ENCODE data around the gene VEGFA. TPM values are rescaled to one million over a fixed set of nuclear protein-coding genes. Genes with fewer than 3 reads are reported as not detected.

The VEGFA gene
- total and polyA plus RNA-seq, 2 of the 8 experiments (the other 6 are each of a cell fraction or from before 2014, with no cell fraction given): 42.2 to 58.5 TPM

DNA sequence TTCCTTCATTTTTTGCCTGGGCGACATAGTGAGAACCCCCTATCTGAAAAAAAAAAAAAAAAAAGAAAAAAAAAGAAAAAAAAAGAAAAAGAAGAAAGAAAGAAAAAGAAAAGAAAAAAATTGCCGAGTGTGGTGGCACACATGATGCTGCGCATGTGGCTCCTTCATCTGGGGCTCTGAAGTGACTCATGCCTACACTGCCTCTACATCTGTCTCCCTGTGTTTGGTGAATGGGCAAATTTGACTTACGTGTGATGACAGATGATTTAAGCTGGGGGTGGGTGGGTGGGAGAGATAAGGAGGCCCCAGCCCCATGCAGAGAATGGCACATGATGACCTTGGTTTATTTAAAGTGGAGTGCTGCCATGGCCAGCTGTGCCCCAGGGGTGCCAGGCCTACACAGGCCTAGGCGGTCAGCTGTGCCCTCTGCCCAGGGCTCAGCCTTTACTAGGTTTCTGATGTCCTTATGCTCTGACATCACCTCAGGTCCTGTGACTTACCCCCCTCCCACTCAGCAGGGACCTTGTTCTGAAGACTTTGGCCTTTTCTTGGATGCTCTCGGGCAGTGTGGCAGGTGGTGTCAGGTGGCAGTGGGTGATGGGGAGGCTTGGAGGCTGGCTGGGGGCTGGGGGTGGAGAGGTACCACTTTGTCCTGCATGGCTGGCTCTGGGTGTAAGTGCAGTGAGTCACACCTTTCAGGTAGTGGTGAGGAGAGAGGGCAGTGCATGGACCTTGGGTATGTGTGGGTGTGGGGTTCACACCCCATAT is 41.1 kb downstream of the VEGFA start:
- H3K27ac ChIP-seq (ENCODE audit: low read depth, low read length): no peak overlapping the region
- H4K8ac ChIP-seq (ENCODE audit: extremely low read depth, insufficient read depth, low read length): no peak overlapping the region
- H4K20me1 ChIP-seq (replicated peaks in 1 of 2; ENCODE audit: control insufficient read depth in 1 of 2, insufficient read depth in 2 of 2, low read length in 2 of 2): no peaks in the 10 kb centered on the region
- WGBS, 2 experiments (ENCODE audit: extremely low coverage in 1 of 2, insufficient coverage in 1 of 2, insufficient read length in 1 of 2, insufficient replicate concordance in 2 of 2, low coverage in 1 of 2, low lambda C conversion rate in 2 of 2, missing lambda C conversion rate in 1 of 2): 83% methylated on average over 3 of the region's 6 CpGs; no CpG with 5 or more reads in 1 of the 2 experiments
- H2AK5ac ChIP-seq (ENCODE audit: low read depth, low read length): no peak overlapping the region
- no peak overlapping the region for H3K4me2 ChIP-seq (ENCODE audit: insufficient read depth in 1 of 2, low read depth in 2 of 2, low read length in 2 of 2)
- DNase-seq (ENCODE audit: low read depth in 1 of 2, low spot score in 2 of 2) (no peak), FAIRE-seq (no peak)
- H3K14ac ChIP-seq (ENCODE audit: insufficient read length): no peak overlapping the region
- peaks cover 0 to 4% (median 0%) of the 10 kb centered on the region in 4 experiments; a peak in 1 of 7 replicates for H3K4me1 ChIP-seq (replicated peaks in 1 of 4; ENCODE audit: control insufficient read depth in 3 of 4, insufficient read depth in 4 of 4, low read length in 3 of 4)
- no peaks in the 10 kb centered on the region for H3K79me2 ChIP-seq (ENCODE audit: control insufficient read depth in 1 of 2, insufficient read depth in 2 of 2, low read length in 2 of 2)
- H3K79me1 ChIP-seq (ENCODE audit: low read depth, low read length): no peaks in the 10 kb centered on the region
- H3K9me3 ChIP-seq (ENCODE audit: insufficient read depth in 2 of 2, low read depth in 1 of 2, low read length in 1 of 2): no peaks in the 10 kb centered on the region
- H3K9ac ChIP-seq (replicated peaks in 1 of 4; ENCODE audit: extremely low read depth in 1 of 4, low read depth in 3 of 4, low read length in 3 of 4): no peak overlapping the region
- H3K18ac ChIP-seq (ENCODE audit: extremely low read depth, low read length): no peak overlapping the region
- ChIA-PET CTCF (ENCODE audit: partially characterized antibody) (interaction anchor here (0.8 to 1.4 kb wide), 3 partner anchors 22 to 43 kb away, joined by 3 read pairs; no protein-coding TSS in a partner anchor), POLR2A (ENCODE audit: partially characterized antibody) (no interaction called here)
- H2BK15ac ChIP-seq (ENCODE audit: low read length): 0 out of 2 replicates have a peak overlapping the region, but pooled peaks have one; percentile 5
- H3K56ac ChIP-seq (replicated peaks; ENCODE audit: insufficient read length, low read depth, low read length): no peak overlapping the region
- H3K23me2 ChIP-seq (ENCODE audit: low read depth, low read length): no peaks in the 10 kb centered on the region
- no peak overlapping the region for H2AFZ ChIP-seq (ENCODE audit: low read length)
- H3K36me3 ChIP-seq (ENCODE audit: control insufficient read depth in 2 of 4, insufficient read depth in 4 of 4, low read length in 3 of 4): no peaks in the 10 kb centered on the region
- no peak overlapping the region for H2BK120ac ChIP-seq (replicated peaks; ENCODE audit: low read depth, low read length)
- H4K5ac ChIP-seq (ENCODE audit: insufficient read length, low read depth, low read length): no peak overlapping the region
- no peak overlapping the region for H3K23ac ChIP-seq (ENCODE audit: insufficient read length)
- 0 out of 2 replicates have a peak overlapping the region, but pooled peaks have one; percentile 44 for H2BK12ac ChIP-seq (ENCODE audit: low read depth, low read length)
- H2BK20ac ChIP-seq (ENCODE audit: low read length): no peak overlapping the region
- H3K4me3 ChIP-seq (ENCODE audit: extremely low read depth in 1 of 4, insufficient read depth in 2 of 4, low read depth in 3 of 4, low read length in 4 of 4): no peak overlapping the region
- H2BK5ac ChIP-seq (ENCODE audit: low read depth, low read length): no peak overlapping the region
- H3K4ac ChIP-seq (replicated peaks; ENCODE audit: insufficient read length, low read depth, low read length): no peak overlapping the region
- H4K91ac ChIP-seq (replicated peaks; ENCODE audit: insufficient read length, low read length): no peak overlapping the region
- no peaks in the 10 kb centered on the region; a peak in 1 of 7 replicates for H3K27me3 ChIP-seq (replicated peaks in 1 of 4; ENCODE audit: control insufficient read depth in 3 of 4, extremely low read depth in 1 of 4, insufficient read depth in 3 of 4, low read length in 3 of 4)
- TF ChIP-seq KDM1A (IDR thresholded peaks at IDR 0.05; ENCODE audit: borderline replicate concordance, low read length): no peak
- TF ChIP-seq RXRA (IDR thresholded peaks at IDR 0.05; ENCODE audit: insufficient read depth, low read depth, low read length): no peak
- TF ChIP-seq SIX5 (IDR thresholded peaks at IDR 0.05; ENCODE audit: low read depth, low read length): no peak
- TF ChIP-seq, protein P1, sequence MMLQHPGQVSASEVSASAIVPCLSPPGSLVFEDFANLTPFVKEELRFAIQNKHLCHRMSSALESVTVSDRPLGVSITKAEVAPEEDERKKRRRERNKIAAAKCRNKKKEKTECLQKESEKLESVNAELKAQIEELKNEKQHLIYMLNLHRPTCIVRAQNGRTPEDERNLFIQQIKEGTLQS (IDR thresholded peaks at IDR 0.05; ENCODE audit: insufficient read depth, low read depth, low read length): no peak
- no peak for TF ChIP-seq CHD1 (IDR thresholded peaks at IDR 0.05; ENCODE audit: low read depth, low read length)
- TF ChIP-seq CBX8 (IDR thresholded peaks at IDR 0.05; ENCODE audit: borderline replicate concordance, low read depth, low read length): no peak
- no peak for TF ChIP-seq POLR2AphosphoS5 (IDR thresholded peaks at IDR 0.05; ENCODE audit: low read depth, low read length)
- no peak for TF ChIP-seq ASH2L (IDR thresholded peaks at IDR 0.05; ENCODE audit: low read length)
- TF ChIP-seq CEBPB (IDR thresholded peaks at IDR 0.05; ENCODE audit: low read depth, low read length): no peak
- no peak for TF ChIP-seq SIRT6 (IDR thresholded peaks at IDR 0.05; ENCODE audit: low read length)
- no peak for TF ChIP-seq KDM4A (IDR thresholded peaks at IDR 0.05; ENCODE audit: low read depth, low read length, severe bottlenecking)
- no peak for TF ChIP-seq YY1 (IDR thresholded peaks at IDR 0.05; ENCODE audit: low read depth, low read length)
- TF ChIP-seq POU5F1 (IDR thresholded peaks at IDR 0.05; ENCODE audit: low read depth, low read length): no peak
